SK-N-SH treated with all-trans-retinoic acid at 6 μM for 48 hours (cell line): ENCODE measurements around the gene RNF10.
"Not testable (repeated sequence)": the region's sequence is repeated elsewhere in the genome, so short reads cannot be mapped to it uniquely, and the experiment has no call there.

Source experiments
- ATAC-seq: fragments of 200-7000 bp; cut with Tn5 transposase; 3 replicates; pipeline ENCODE4 v1.9.1; 2020; ENCODE audit warnings: mild to moderate bottlenecking, moderate library complexity
- ARNTL ChIP-seq: fragments of 450-650 bp; formaldehyde crosslinking; IDR thresholded peaks from 2 replicates; pipeline ENCODE4 v1.5.0; 2020; ENCODE audit warnings: low read depth, mild to moderate bottlenecking, moderate library complexity, borderline replicate concordance
- BACH2 ChIP-seq: fragments of 250-450 bp; sonication (Bioruptor Pico); IDR thresholded peaks from 2 replicates; pipeline ENCODE4 v1.9.0; 2021; ENCODE audit warnings: mild to moderate bottlenecking, borderline replicate concordance
- CSDC2 ChIP-seq: fragments of 250-450 bp; sonication (Bioruptor Pico); IDR thresholded peaks from 2 replicates; pipeline ENCODE4 v1.5.0; 2020; ENCODE audit warnings: mild to moderate bottlenecking, moderate library complexity
- ESRRG ChIP-seq: fragments of 250-450 bp; sonication (Bioruptor Pico); IDR thresholded peaks from 2 replicates; pipeline ENCODE4 v1.6.1; 2021; ENCODE audit warnings: mild to moderate bottlenecking
- GLIS3 ChIP-seq: fragments of 250-450 bp; sonication (Bioruptor Pico); IDR thresholded peaks from 2 replicates; pipeline ENCODE4 v1.5.0; 2020; ENCODE audit warnings: mild to moderate bottlenecking, moderate library complexity
- RARB ChIP-seq: fragments of 250-450 bp; sonication (Bioruptor Pico); IDR thresholded peaks from 2 replicates; pipeline ENCODE4 v1.8.0; 2021; ENCODE audit warnings: mild to moderate bottlenecking, moderate library complexity
- SNAI2 ChIP-seq: fragments of 250-450 bp; sonication (Bioruptor Pico); IDR thresholded peaks from 2 replicates; pipeline ENCODE4 v1.5.0; 2020; ENCODE audit warnings: mild to moderate bottlenecking, moderate library complexity
- TCF4 ChIP-seq: fragments of 250-450 bp; sonication (Bioruptor Pico); IDR thresholded peaks from 2 replicates; pipeline ENCODE4 v1.8.0; 2021; ENCODE audit warnings: mild to moderate bottlenecking, moderate library complexity, borderline replicate concordance
- TOX ChIP-seq: fragments of 250-450 bp; sonication (Bioruptor Pico); IDR thresholded peaks from 2 replicates; pipeline ENCODE4 v1.8.0; 2021; ENCODE audit warnings: mild to moderate bottlenecking, moderate library complexity, borderline replicate concordance
- ZFP3 ChIP-seq: fragments of 250-450 bp; sonication (Bioruptor Pico); IDR thresholded peaks from 2 replicates; pipeline ENCODE4 v1.5.0; 2020; ENCODE audit warnings: mild to moderate bottlenecking, moderate library complexity
- ZNF565 ChIP-seq: fragments of 450-650 bp; formaldehyde crosslinking; conservative IDR thresholded peaks from 2 replicates; pipeline ENCODE4 v1.5.0; 2020; ENCODE audit warnings: low read depth, mild to moderate bottlenecking, moderate library complexity
- ZNF70 ChIP-seq: fragments of 450-650 bp; formaldehyde crosslinking; IDR thresholded peaks from 2 replicates; pipeline ENCODE4 v1.5.0; 2020; ENCODE audit warnings: mild to moderate bottlenecking, moderate library complexity
- ZNF8 ChIP-seq: fragments of 450-650 bp; formaldehyde crosslinking; IDR thresholded peaks from 2 replicates; pipeline ENCODE4 v1.5.0; 2020; ENCODE audit warnings: mild to moderate bottlenecking, moderate library complexity
- TF ChIP-seq, protein P1 (sequence below): fragments of 250-450 bp; sonication (Bioruptor Pico); IDR thresholded peaks from 2 replicates; pipeline ENCODE4 v1.8.0; 2021; ENCODE audit warnings: low read depth, mild to moderate bottlenecking, moderate library complexity, borderline replicate concordance
- TF ChIP-seq, protein P2 (sequence below): fragments of 250-450 bp; sonication (Bioruptor Pico); IDR thresholded peaks from 2 replicates; pipeline ENCODE4 v1.5.0; 2020; ENCODE audit warnings: mild to moderate bottlenecking, moderate library complexity
- TF ChIP-seq, protein P3 (sequence below): fragments of 250-450 bp; sonication (Bioruptor Pico); IDR thresholded peaks from 2 replicates; pipeline ENCODE4 v1.5.1; 2021; ENCODE audit warnings: mild to moderate bottlenecking, moderate library complexity
- TF ChIP-seq, protein P4 (sequence below): fragments of 250-450 bp; sonication (Bioruptor Pico); IDR thresholded peaks from 2 replicates; pipeline ENCODE4 v1.5.1; 2020; ENCODE audit warnings: low read depth, mild to moderate bottlenecking, moderate library complexity

Gene RNF10

GRCh38 chr12:120614848-120615247 lies 80.7 kb downstream of the RNF10 start:
- no peak for ATAC-seq

DNA sequence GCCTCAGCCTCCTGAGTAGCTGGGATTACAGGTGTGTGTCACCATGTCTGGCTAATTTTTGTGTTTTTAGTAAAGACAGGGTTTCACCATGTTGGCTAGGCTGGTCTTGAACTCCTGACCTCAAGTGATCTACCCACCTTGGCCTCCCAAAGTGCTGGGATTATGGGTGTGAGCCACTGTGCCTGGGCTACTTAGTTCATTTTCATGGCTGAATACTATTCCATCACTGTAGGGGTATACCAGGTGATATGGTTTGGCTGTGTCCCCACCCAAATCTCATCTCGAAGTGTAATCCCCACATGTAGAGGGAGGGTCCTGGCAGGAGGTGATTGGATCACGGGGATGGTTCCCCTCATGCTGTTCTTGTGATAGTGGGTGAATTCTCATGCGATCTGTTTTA lies 83.0 kb downstream of the RNF10 start:
- not testable (repeated sequence) for ATAC-seq

More at GRCh38 chr12:120614848-120615247, 80.7 kb downstream of the RNF10 start:
- TF ChIP-seq ARNTL (no peak), CSDC2 (CRISPR knock-in tag) (no peak), SNAI2 (no peak), TCF4 (CRISPR knock-in tag) (no peak), ZNF70 (CRISPR knock-in tag) (no peak), ESRRG (CRISPR knock-in tag) (no peak)
- TF ChIP-seq, protein P1, sequence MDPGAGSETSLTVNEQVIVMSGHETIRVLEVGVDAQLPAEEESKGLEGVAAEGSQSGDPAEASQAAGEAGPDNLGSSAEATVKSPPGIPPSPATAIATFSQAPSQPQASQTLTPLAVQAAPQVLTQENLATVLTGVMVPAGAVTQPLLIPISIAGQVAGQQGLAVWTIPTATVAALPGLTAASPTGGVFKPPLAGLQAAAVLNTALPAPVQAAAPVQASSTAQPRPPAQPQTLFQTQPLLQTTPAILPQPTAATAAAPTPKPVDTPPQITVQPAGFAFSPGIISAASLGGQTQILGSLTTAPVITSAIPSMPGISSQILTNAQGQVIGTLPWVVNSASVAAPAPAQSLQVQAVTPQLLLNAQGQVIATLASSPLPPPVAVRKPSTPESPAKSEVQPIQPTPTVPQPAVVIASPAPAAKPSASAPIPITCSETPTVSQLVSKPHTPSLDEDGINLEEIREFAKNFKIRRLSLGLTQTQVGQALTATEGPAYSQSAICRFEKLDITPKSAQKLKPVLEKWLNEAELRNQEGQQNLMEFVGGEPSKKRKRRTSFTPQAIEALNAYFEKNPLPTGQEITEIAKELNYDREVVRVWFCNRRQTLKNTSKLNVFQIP (CRISPR knock-in tag): no peak

DNA sequence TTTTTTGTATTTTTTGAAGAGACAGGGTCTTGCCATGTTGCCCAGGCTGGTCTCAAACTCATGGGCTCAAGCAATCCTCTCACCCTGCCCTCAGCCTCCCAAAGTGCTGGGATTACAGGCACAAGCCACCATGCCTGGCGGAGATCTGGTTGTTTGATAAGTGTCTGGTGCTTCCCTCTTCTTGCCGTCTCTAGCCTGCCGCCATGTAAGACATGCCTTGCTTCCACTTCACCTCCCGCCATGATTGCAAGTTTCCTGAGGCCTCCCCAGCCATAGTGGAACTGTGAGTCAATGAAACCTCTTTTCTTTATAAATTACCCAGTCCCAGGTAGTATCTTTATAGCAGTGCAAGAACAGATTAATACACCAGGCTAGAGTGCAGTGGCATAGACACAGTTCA lies 83.6 kb downstream of the RNF10 start:
- not testable (repeated sequence) for ATAC-seq

- TF ChIP-seq SNAI2 (no peak), TCF4 (CRISPR knock-in tag) (no peak), ESRRG (CRISPR knock-in tag) (no peak), ARNTL (no peak), GLIS3 (CRISPR knock-in tag) (no peak), CSDC2 (CRISPR knock-in tag) (no peak), ZNF70 (CRISPR knock-in tag) (no peak), BACH2 (CRISPR knock-in tag) (no peak), TOX (CRISPR knock-in tag) (no peak), ZNF565 (CRISPR knock-in tag) (no peak), ZNF8 (CRISPR knock-in tag) (no peak), ZFP3 (CRISPR knock-in tag) (no peak), RARB (no peak)
- TF ChIP-seq, protein P2, sequence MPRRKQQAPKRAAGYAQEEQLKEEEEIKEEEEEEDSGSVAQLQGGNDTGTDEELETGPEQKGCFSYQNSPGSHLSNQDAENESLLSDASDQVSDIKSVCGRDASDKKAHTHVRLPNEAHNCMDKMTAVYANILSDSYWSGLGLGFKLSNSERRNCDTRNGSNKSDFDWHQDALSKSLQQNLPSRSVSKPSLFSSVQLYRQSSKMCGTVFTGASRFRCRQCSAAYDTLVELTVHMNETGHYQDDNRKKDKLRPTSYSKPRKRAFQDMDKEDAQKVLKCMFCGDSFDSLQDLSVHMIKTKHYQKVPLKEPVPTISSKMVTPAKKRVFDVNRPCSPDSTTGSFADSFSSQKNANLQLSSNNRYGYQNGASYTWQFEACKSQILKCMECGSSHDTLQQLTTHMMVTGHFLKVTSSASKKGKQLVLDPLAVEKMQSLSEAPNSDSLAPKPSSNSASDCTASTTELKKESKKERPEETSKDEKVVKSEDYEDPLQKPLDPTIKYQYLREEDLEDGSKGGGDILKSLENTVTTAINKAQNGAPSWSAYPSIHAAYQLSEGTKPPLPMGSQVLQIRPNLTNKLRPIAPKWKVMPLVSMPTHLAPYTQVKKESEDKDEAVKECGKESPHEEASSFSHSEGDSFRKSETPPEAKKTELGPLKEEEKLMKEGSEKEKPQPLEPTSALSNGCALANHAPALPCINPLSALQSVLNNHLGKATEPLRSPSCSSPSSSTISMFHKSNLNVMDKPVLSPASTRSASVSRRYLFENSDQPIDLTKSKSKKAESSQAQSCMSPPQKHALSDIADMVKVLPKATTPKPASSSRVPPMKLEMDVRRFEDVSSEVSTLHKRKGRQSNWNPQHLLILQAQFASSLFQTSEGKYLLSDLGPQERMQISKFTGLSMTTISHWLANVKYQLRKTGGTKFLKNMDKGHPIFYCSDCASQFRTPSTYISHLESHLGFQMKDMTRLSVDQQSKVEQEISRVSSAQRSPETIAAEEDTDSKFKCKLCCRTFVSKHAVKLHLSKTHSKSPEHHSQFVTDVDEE (CRISPR knock-in tag): no peak
- TF ChIP-seq, protein P3, sequence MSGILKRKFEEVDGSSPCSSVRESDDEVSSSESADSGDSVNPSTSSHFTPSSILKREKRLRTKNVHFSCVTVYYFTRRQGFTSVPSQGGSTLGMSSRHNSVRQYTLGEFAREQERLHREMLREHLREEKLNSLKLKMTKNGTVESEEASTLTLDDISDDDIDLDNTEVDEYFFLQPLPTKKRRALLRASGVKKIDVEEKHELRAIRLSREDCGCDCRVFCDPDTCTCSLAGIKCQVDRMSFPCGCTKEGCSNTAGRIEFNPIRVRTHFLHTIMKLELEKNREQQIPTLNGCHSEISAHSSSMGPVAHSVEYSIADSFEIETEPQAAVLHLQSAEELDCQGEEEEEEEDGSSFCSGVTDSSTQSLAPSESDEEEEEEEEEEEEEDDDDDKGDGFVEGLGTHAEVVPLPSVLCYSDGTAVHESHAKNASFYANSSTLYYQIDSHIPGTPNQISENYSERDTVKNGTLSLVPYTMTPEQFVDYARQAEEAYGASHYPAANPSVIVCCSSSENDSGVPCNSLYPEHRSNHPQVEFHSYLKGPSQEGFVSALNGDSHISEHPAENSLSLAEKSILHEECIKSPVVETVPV (CRISPR knock-in tag): no peak
These were observed 84.9 kb downstream of the RNF10 start for GRCh38 chr12:120618954-120619615.

DNA sequence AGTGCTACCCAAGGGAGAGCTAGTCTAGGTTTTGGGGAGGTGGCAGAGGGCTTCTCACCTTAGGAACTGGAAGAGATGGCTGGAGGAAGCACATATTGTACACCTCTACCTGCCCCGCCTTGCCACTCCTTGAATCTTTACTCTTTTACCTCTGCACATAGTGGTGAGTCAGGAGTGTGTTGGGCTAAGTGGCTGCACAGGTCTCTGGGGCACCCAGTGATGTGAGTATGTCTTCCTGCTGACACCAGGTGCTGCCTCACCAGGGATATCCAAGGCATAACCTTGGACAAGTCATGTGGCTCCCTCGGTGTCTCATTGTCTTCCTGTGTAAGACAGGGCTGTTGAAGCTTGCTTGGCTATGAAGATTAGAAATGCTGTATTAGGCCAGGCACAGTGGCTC lies 86.5 kb downstream of the RNF10 start:
- TF ChIP-seq ARNTL (no peak), RARB (no peak), ZFP3 (CRISPR knock-in tag) (no peak), GLIS3 (CRISPR knock-in tag) (no peak)
- TF ChIP-seq, protein P4, sequence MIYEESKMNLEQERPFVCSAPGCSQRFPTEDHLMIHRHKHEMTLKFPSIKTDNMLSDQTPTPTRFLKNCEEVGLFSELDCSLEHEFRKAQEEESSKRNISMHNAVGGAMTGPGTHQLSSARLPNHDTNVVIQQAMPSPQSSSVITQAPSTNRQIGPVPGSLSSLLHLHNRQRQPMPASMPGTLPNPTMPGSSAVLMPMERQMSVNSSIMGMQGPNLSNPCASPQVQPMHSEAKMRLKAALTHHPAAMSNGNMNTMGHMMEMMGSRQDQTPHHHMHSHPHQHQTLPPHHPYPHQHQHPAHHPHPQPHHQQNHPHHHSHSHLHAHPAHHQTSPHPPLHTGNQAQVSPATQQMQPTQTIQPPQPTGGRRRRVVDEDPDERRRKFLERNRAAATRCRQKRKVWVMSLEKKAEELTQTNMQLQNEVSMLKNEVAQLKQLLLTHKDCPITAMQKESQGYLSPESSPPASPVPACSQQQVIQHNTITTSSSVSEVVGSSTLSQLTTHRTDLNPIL (CRISPR knock-in tag): no peak
- TF ChIP-seq, protein P3 (CRISPR knock-in tag): no peak
- TF ChIP-seq, all 23 proteins: peak for 0

More at GRCh38 chr12:120618954-120619615, 84.9 kb downstream of the RNF10 start:
- ATAC-seq: no peak

More for the DNA sequence above, 86.5 kb downstream of the RNF10 start:
- no peak for ATAC-seq
